HepG2 (cell line): ENCODE data around the gene USF2. TPM values are rescaled to one million over a fixed set of nuclear protein-coding genes. Genes with fewer than 3 reads are reported as not detected.

Experiments
- GLI4 ChIP-seq: sonication (generic); formaldehyde crosslinking; IDR thresholded peaks from 2 replicates; pipeline ENCODE4 v1.5.1; 2020; ENCODE audit warnings: missing genetic modification reagents, mild to moderate bottlenecking, moderate library complexity, borderline replicate concordance
- KDM3A ChIP-seq: IDR thresholded peaks from 2 replicates; pipeline ENCODE4 v1.6.1; 2018; ENCODE audit warnings: low read depth, missing compliant biosample characterization
- MAFK ChIP-seq, 2 experiments: IDR thresholded peaks in 1 of 2; conservative IDR thresholded peaks in 1 of 2; 2 replicates each; pipeline ENCODE4 v1.6.1; 2011; ENCODE audit warnings: improper control_type of control experiment in 2 of 2, low read length in 2 of 2
- NFIC ChIP-seq: IDR thresholded peaks from 2 replicates; pipeline ENCODE4 v1.6.1; 2012; ENCODE audit warnings: mild to moderate bottlenecking, low read length, inconsistent platforms
- POLR2AphosphoS5 ChIP-seq: IDR thresholded peaks from 2 replicates; pipeline ENCODE4 v1.6.1; 2012; ENCODE audit warnings: low read depth, low read length
- RAD51 ChIP-seq: fragments of 450-650 bp; IDR thresholded peaks from 2 replicates; pipeline ENCODE4 v1.6.1; 2016; ENCODE audit warnings: borderline replicate concordance
- REST ChIP-seq, 2 experiments: IDR thresholded peaks; 2 replicates each; pipeline ENCODE4 v1.6.1; 2011 to 2012; ENCODE audit warnings: low read length in 2 of 2, borderline replicate concordance in 1 of 2, low read depth in 1 of 2, mild to moderate bottlenecking in 1 of 2, moderate library complexity in 1 of 2
- SIN3B ChIP-seq: fragments of 150-350 bp; IDR thresholded peaks from 2 replicates; pipeline ENCODE4 v1.6.1; 2014; ENCODE audit warnings: low read length
- SRSF1 ChIP-seq: fragments of 200-400 bp; formaldehyde crosslinking; optimal IDR thresholded peaks from 2 replicates; pipeline ENCODE3; 2017; ENCODE audit warnings: mild to moderate bottlenecking, low read depth, low read length, moderate library complexity
- SRY ChIP-seq: sonication (generic); formaldehyde crosslinking; IDR thresholded peaks from 2 replicates; pipeline ENCODE4 v1.8.0; 2022; ENCODE audit warnings: mild to moderate bottlenecking, missing genetic modification reagents
- XBP1 ChIP-seq: sonication (generic); formaldehyde crosslinking; IDR thresholded peaks from 2 replicates; pipeline ENCODE4 v1.5.0; 2020; ENCODE audit warnings: missing genetic modification reagents
- ZBTB38 ChIP-seq: sonication (generic); formaldehyde crosslinking; IDR thresholded peaks from 2 replicates; pipeline ENCODE4 v1.5.1; 2020; ENCODE audit warnings: mild to moderate bottlenecking, missing genetic modification reagents
- ZFX ChIP-seq: sonication (generic); formaldehyde crosslinking; IDR thresholded peaks from 2 replicates; pipeline ENCODE4 v1.4.0; 2020; ENCODE audit warnings: mild to moderate bottlenecking, low read depth, missing genetic modification reagents, moderate library complexity
- ZMAT3 ChIP-seq: sonication (generic); formaldehyde crosslinking; conservative IDR thresholded peaks from 2 replicates; pipeline ENCODE4 v1.7.0; 2021; ENCODE audit warnings: missing genetic modification reagents
- ZMYM4 ChIP-seq: sonication (generic); formaldehyde crosslinking; IDR thresholded peaks from 2 replicates; pipeline ENCODE4 v1.8.1; 2023; ENCODE audit warnings: mild to moderate bottlenecking, missing genetic modification reagents
- ZNF232 ChIP-seq: sonication (generic); formaldehyde crosslinking; IDR thresholded peaks from 2 replicates; pipeline ENCODE4 v1.4.0; 2020; ENCODE audit warnings: missing genetic modification reagents, borderline replicate concordance
- ZNF235 ChIP-seq: sonication (generic); formaldehyde crosslinking; IDR thresholded peaks from 2 replicates; pipeline ENCODE4 v1.8.1; 2023; ENCODE audit warnings: mild to moderate bottlenecking, missing genetic modification reagents, borderline replicate concordance
- ZNF24 ChIP-seq: fragments of 450-650 bp; IDR thresholded peaks from 2 replicates; pipeline ENCODE4 v1.6.1; 2017; ENCODE audit warnings: antibody characterized with exemption, mild to moderate bottlenecking
- ZNF333 ChIP-seq: sonication (generic); formaldehyde crosslinking; IDR thresholded peaks from 2 replicates; pipeline ENCODE4 v1.4.0; 2020; ENCODE audit warnings: mild to moderate bottlenecking, missing genetic modification reagents, borderline replicate concordance
- ZNF619 ChIP-seq: sonication (generic); formaldehyde crosslinking; IDR thresholded peaks from 2 replicates; pipeline ENCODE4 v1.4.0; 2020; ENCODE audit warnings: mild to moderate bottlenecking, missing genetic modification reagents
- ZNF749 ChIP-seq: sonication (generic); formaldehyde crosslinking; IDR thresholded peaks from 2 replicates; pipeline ENCODE4 v1.8.0; 2022; ENCODE audit warnings: mild to moderate bottlenecking, missing genetic modification reagents, moderate library complexity, borderline replicate concordance
- ZNF790 ChIP-seq: sonication (generic); formaldehyde crosslinking; IDR thresholded peaks from 2 replicates; pipeline ENCODE4 v1.8.0; 2022; ENCODE audit warnings: missing genetic modification reagents, mild to moderate bottlenecking, borderline replicate concordance
- ZNF800 ChIP-seq: sonication (generic); formaldehyde crosslinking; IDR thresholded peaks from 2 replicates; pipeline ENCODE4 v1.4.0; 2020; ENCODE audit warnings: missing genetic modification reagents
- ZSCAN21 ChIP-seq: sonication (generic); formaldehyde crosslinking; IDR thresholded peaks from 2 replicates; pipeline ENCODE4 v1.8.0; 2022; ENCODE audit warnings: mild to moderate bottlenecking, missing genetic modification reagents, moderate library complexity, borderline replicate concordance
- polyA plus RNA-seq, 8 experiments: library from polyadenylated mRNA; depleted of rRNA in 3 of 8; stranded (reverse) in 7 of 8; unstranded in 1 of 8; fragments of >200 nt; fragmentation: Illumina TruSeq in 4 of 8; extraction: Trizol in 4 of 8; gene quantifications; 2 replicates each; pipeline versions ENCODE4 v1.2.1 to v1.2.3, GENCODE V29; 2011 to 2016; ENCODE audit warnings: low read depth in 4 of 8, missing spikeins in 1 of 8, mixed read lengths in 1 of 8; ENCODE audit not compliant: insufficient read depth in 1 of 8
- total RNA-seq, 5 experiments: library from RNA; depleted of rRNA; stranded (reverse); fragments of >200 nt; fragmentation: Illumina TruSeq; extraction: Trizol; gene quantifications; 2 replicates each; pipeline ENCODE4 v1.2.3, GENCODE V29; 2016; ENCODE audit warnings: low read depth in 1 of 5

Gene USF2
- total and polyA plus RNA-seq, 2 of the 13 experiments (the other 11 are each of a cell fraction or from before 2014, with no cell fraction given), result 54.9 to 106 TPM

- no peak for TF ChIP-seq ZNF800 (CRISPR knock-in tag)
- no peak for TF ChIP-seq SRSF1
- TF ChIP-seq ZBTB38 (CRISPR knock-in tag), result peak; percentile 48; the same call in 1 of the 2 replicates
- no peak for TF ChIP-seq ZNF235 (CRISPR knock-in tag)
- TF ChIP-seq REST (IDR thresholded peaks at IDR 0.05; ENCODE audit: borderline replicate concordance in 1 of 2, low read depth in 1 of 2, low read length in 2 of 2), result no peak
- no peak for TF ChIP-seq SIN3B
- no peak; the same call in 1 of the 2 replicates for TF ChIP-seq ZSCAN21
- TF ChIP-seq ZNF24, result no peak
- TF ChIP-seq ZNF232 (CRISPR knock-in tag), result no peak
- TF ChIP-seq KDM3A (CRISPR knock-in tag), result 0 out of 2 replicates have a peak, but pooled peaks have one; percentile 49
- no peak for TF ChIP-seq ZNF749 (CRISPR knock-in tag)
- TF ChIP-seq ZFX (CRISPR knock-in tag), result peak; percentile 87
- no peak for TF ChIP-seq XBP1 (CRISPR knock-in tag)
- no peak for TF ChIP-seq RAD51
- 0 out of 2 replicates have a peak, but pooled peaks have one; percentile 24 for TF ChIP-seq ZNF790 (CRISPR knock-in tag)
- TF ChIP-seq POLR2AphosphoS5, result peak; percentile 24; the same call in 1 of the 2 replicates
- 0 out of 2 replicates have a peak, but pooled peaks have one; percentile 66 for TF ChIP-seq SRY (CRISPR knock-in tag)
- no peak for TF ChIP-seq ZMYM4 (CRISPR knock-in tag)
- 0 out of 2 replicates have a peak, but pooled peaks have one; percentile 84 for TF ChIP-seq ZNF333 (CRISPR knock-in tag)
- TF ChIP-seq ZMAT3 (CRISPR knock-in tag), result no peak
- TF ChIP-seq ZNF619 (CRISPR knock-in tag), result 0 out of 2 replicates have a peak, but pooled peaks have one; percentile 28
- no peak for TF ChIP-seq NFIC
- no peak for TF ChIP-seq GLI4 (CRISPR knock-in tag)
- TF ChIP-seq MAFK (conservative IDR thresholded peaks at IDR 0.05 in 1 of 2, IDR thresholded peaks at IDR 0.05 in 1 of 2; ENCODE audit: low read length in 2 of 2), result no peak
Observed at GRCh38 chr19:35269438-35270117, 816 bp downstream of the USF2 start (continued).
